ENCODE results near the gene KIF12.

DNA sequence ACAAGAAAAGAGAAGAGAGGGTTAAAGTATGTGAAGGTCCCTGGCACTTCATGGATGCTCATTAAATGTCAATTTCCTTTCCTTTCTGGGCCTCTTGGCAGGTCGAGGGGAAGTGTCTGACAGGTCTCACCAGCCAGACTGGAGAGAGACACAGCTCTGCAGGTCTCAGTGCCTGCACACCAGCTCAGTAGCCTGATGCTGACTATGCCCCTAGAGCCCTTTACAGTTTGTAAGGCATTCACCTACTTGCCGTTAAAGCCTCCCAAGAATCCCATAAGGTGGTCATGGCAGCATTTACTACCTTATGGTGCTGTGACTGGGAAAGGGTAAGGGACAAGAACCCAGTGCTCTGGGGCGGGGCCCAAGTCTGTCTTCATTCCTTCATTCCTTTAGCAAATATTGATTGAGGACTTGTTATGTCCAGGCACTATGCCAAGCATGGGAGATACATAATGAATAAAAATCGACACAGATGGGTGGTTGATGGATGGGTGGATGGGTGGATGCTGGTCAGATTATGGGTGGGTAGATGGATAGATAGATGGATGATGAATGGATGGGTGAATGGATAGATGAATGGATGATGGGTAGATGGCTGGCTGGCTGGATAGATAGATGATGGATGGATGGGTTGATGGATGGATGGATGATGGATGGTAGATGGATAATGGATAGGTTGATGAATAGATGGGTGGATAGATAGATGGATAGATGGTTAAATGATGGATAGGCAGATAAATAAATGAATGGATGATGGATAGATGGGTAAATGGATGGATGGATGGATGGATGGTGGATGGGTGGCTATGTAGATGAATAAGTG, 21.3 kb upstream of the KIF12 start:
- TF ChIP-seq, protein P1, sequence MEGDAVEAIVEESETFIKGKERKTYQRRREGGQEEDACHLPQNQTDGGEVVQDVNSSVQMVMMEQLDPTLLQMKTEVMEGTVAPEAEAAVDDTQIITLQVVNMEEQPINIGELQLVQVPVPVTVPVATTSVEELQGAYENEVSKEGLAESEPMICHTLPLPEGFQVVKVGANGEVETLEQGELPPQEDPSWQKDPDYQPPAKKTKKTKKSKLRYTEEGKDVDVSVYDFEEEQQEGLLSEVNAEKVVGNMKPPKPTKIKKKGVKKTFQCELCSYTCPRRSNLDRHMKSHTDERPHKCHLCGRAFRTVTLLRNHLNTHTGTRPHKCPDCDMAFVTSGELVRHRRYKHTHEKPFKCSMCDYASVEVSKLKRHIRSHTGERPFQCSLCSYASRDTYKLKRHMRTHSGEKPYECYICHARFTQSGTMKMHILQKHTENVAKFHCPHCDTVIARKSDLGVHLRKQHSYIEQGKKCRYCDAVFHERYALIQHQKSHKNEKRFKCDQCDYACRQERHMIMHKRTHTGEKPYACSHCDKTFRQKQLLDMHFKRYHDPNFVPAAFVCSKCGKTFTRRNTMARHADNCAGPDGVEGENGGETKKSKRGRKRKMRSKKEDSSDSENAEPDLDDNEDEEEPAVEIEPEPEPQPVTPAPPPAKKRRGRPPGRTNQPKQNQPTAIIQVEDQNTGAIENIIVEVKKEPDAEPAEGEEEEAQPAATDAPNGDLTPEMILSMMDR (optimal IDR thresholded peaks at IDR 0.05 in 1 of 3, IDR thresholded peaks at IDR 0.05 in 1 of 3, conservative IDR thresholded peaks at IDR 0.05 in 1 of 3; ENCODE audit: extremely low read depth in 1 of 3, insufficient read depth in 2 of 3, low read length in 3 of 3) = no peak
- TF ChIP-seq EZH2 (IDR thresholded peaks at IDR 0.05; ENCODE audit: low read length) = no peak

Measured in keratinocyte (primary cell).